Thoracic aorta (tissue), 2 donors: ENCODE data around the gene ZNF777. TPM values are rescaled to one million over a fixed set of nuclear protein-coding genes. Genes with fewer than 3 reads are reported as not detected.
"Not testable (repeated sequence)": the region's sequence is repeated elsewhere in the genome, so short reads cannot be mapped to it uniquely, and the experiment has no call there.

ENCODE experiments used
- ATAC-seq: fragments of 150-250 bp; one replicate; pipeline ENCODE4 v1.8.0; 2017; ENCODE audit warnings: low read depth; ENCODE audit not compliant: insufficient number of reproducible peaks, low FRiP score
- DNase-seq: peaks from one replicate; pipeline ENCODE4 v3.0.0-alpha.2; 2020; ENCODE audit warnings: low spot score
- H3K27ac ChIP-seq, 2 donors: fragments of 200-600 bp; sonication (generic); 1 replicate in 1 of 2; 2 replicates in 1 of 2; pipeline ENCODE4 v1.5.1; 2016; ENCODE audit warnings: mild to moderate bottlenecking in 2 of 2, moderate library complexity in 2 of 2
- H3K27me3 ChIP-seq: fragments of 200-600 bp; sonication (generic); replicated peaks from 2 replicates; pipeline ENCODE4 v1.6.0; 2016; ENCODE audit warnings: mild to moderate bottlenecking; ENCODE audit not compliant: insufficient read depth
- H3K36me3 ChIP-seq: fragments of 200-600 bp; sonication (generic); one replicate; pipeline ENCODE4 v1.5.1; 2016
- H3K4me1 ChIP-seq, 2 donors: fragments of 200-600 bp; sonication (generic); 1 replicate in 1 of 2; 2 replicates in 1 of 2; pipeline versions ENCODE4 v1.5.1 to v1.6.0; 2016; ENCODE audit warnings: low read depth in 2 of 2, mild to moderate bottlenecking in 1 of 2; ENCODE audit not compliant: control insufficient read depth in 1 of 2
- H3K4me3 ChIP-seq: fragments of 200-600 bp; sonication (generic); 2 replicates; pipeline ENCODE4 v1.5.1; 2016; ENCODE audit warnings: mild to moderate bottlenecking
- H3K9me3 ChIP-seq: fragments of 200-600 bp; sonication (generic); 2 replicates; pipeline ENCODE4 v1.5.1; 2016
- CTCF ChIP-seq: fragments of 200-600 bp; sonication (generic); IDR thresholded peaks from one replicate; pipeline ENCODE4 v1.5.1; 2019; ENCODE audit warnings: antibody characterized with exemption
- total RNA-seq, 2 donors: library from RNA; depleted of rRNA; stranded (reverse); fragments of >200 nt; gene quantifications; one replicate each; pipeline versions ENCODE4 v1.1.0 to v1.2.3, GENCODE V29; 2016

ZNF777 gene
- total RNA-seq, 2 donors from 2014 or later: 5.3 to 8.2 TPM

- no peaks in the 10 kb centered on the region for H3K36me3 ChIP-seq
- no peak for DNase-seq
- H3K27me3 ChIP-seq: no peaks in the 10 kb centered on the region
- ATAC-seq: no peak
- TF ChIP-seq CTCF: no peak
- H3K4me3 ChIP-seq: no peak overlapping the region
- peaks cover 3 to 7% of the 10 kb centered on the region in 2 donors for H3K4me1 ChIP-seq
- H3K27ac ChIP-seq: no peak overlapping the region
- no peaks in the 10 kb centered on the region for H3K9me3 ChIP-seq
These were observed 51.0 kb downstream of the ZNF777 start for GRCh38 chr7:149409895-149410294.

- Histone ChIP-seq H3K9me3 (no peaks in the 10 kb centered on the region), H3K27ac (no peak overlapping the region), H3K4me3 (no peak overlapping the region), H3K27me3 (no peaks in the 10 kb centered on the region), H3K4me1 (no peaks in the 10 kb centered on the region), H3K36me3 (no peaks in the 10 kb centered on the region)
- ATAC-seq: no peak
- DNase-seq: no peak
- no peak for TF ChIP-seq CTCF
These were observed 56.0 kb downstream of the ZNF777 start for GRCh38 chr7:149404825-149405224.

- DNase-seq (no peak), ATAC-seq (no peak)
- Histone ChIP-seq H3K9me3 (no peaks in the 10 kb centered on the region), H3K36me3 (no peaks in the 10 kb centered on the region), H3K4me1 (no peaks in the 10 kb centered on the region), H3K27ac (no peak overlapping the region), H3K4me3 (no peak overlapping the region), H3K27me3 (no peaks in the 10 kb centered on the region)
- TF ChIP-seq CTCF: no peak
These were observed 56.5 kb downstream of the ZNF777 start for GRCh38 chr7:149404396-149404795.

- Histone ChIP-seq H3K27ac (no peak overlapping the region), H3K27me3 (no peaks in the 10 kb centered on the region), H3K4me3 (no peak overlapping the region), H3K4me1 (no peaks in the 10 kb centered on the region), H3K36me3 (no peaks in the 10 kb centered on the region), H3K9me3 (peaks cover 5% of the 10 kb centered on the region)
- TF ChIP-seq CTCF: no peak
- no peak for ATAC-seq
- no peak for DNase-seq
These were observed 62.6 kb downstream of the ZNF777 start for GRCh38 chr7:149398195-149398820.

GRCh38 chr7:149397470-149398043 is 63.3 kb downstream of the ZNF777 start:
- Histone ChIP-seq H3K4me1 (no peaks in the 10 kb centered on the region), H3K27ac (no peak overlapping the region), H3K4me3 (no peak overlapping the region), H3K9me3 (peaks cover 5% of the 10 kb centered on the region), H3K36me3 (no peaks in the 10 kb centered on the region), H3K27me3 (no peaks in the 10 kb centered on the region)
- ATAC-seq (no peak), DNase-seq (no peak)
- no peak for TF ChIP-seq CTCF

GRCh38 chr7:149388550-149389335 is 72.1 kb downstream of the ZNF777 start:
- not testable (repeated sequence) for H3K36me3 ChIP-seq, H3K27me3 ChIP-seq, H3K9me3 ChIP-seq, H3K27ac ChIP-seq, H3K4me1 ChIP-seq, ATAC-seq, H3K4me3 ChIP-seq, DNase-seq

- not testable (repeated sequence) for H3K27ac ChIP-seq, H3K4me3 ChIP-seq, H3K9me3 ChIP-seq, H3K36me3 ChIP-seq, ATAC-seq, H3K27me3 ChIP-seq, DNase-seq, H3K4me1 ChIP-seq
These were observed 74.3 kb downstream of the ZNF777 start for GRCh38 chr7:149386514-149386913.
